ENCODE results near the gene ASTN2.

ASTN2 gene

GRCh38 chr9:116644091-116644688 lies 770.7 kb downstream of the ASTN2 start:
- DNase-seq, result no peak

DNA sequence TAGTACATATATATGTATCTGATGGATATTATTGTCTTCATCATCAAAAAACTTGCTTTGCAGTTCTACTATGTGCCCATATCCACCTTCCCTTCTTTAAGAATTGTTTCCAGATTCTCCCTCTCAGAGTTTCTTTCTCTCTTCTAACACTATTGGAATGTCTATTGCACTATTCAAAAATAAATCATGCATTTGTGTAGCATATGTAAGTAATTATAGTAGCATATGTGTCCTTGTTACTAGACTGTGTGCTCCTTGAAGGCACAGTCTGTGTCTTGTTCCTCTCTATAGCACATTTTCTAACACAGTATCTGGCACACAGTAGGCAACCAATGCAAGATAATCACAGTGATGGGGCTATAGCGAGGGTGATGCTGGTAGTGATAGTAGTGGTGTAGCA lies 771.2 kb downstream of the ASTN2 start:
- DNase-seq, result no peak

DNA sequence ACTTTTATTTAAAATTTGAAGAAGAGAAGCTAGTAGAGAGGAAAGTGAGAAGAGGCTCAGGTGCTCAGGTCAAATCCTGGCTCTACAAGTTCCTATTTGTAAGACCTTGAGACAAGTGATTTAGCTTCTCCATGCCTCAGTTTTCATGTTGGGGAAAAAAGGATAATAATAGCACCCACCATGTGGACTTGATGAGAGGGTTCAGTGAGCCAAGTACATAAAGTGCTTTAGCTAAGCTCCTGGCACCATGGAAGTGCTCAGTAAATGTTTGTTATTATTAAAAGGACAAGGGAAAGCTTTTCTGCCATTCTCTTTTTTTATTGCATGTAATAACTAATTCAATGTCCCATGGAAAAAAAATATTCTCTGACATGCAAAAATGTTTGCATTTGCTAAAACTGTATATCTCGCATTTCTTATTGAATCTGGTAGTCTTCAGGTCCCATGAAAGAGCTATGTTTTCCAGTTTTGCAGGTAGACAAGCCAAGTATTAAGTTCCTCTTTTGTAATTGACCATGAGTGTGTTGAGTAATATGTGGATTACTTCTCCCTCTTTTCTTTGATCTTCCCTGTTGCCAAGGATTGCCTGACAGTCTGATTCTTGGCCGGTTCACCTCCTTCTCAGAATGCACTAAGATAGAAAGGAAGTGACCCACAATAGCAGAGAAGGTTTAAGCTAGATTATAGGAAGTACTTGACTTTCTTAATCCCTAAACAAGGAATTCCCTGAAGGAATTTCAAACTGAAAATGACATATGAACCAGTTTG lies 773.4 kb downstream of the ASTN2 start:
- DNase-seq, result no peak

- DNase-seq, result no peak
Measured at GRCh38 chr9:116639251-116639741, 775.6 kb downstream of the ASTN2 start.

DNA sequence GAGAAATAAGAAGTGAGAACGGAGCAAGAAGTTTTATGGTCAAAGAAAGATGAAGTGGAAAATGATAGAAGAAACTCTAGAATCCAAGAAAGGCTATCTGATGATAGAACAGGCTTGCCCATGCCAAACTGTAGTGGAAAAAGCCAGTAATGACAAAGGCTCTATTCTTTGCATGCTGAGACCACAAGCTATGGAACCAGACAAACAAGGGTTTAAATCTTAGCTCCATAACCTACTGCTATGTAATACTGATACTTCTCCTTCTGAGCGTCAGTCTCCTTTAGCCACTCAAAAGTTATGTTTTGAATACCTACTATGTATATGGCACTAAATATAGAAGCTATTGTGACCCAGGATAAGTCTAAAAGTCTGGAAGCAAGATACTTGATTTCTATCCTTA lies 778.9 kb downstream of the ASTN2 start:
- DNase-seq, result no peak

GRCh38 chr9:116632990-116633838 lies 781.6 kb downstream of the ASTN2 start:
- no peak for DNase-seq

DNA sequence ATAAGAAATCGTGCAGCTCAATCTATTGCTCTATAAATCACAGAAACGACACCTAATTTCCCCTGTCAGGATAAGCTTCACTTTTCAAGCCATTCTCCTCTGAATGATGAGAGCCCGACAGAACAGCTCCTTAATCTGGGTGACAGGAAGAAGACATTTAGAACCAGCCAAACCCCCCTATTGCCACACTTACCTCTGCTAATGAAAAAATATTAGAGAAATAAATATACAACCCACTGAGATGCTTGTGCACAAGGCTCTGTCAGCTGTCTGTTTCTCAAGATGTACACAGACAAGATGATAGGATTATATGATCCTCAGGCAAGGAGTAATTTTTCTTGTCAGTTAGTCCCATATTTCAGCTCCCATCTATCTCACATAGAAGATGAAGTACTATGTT lies 785.2 kb downstream of the ASTN2 start:
- no peak for DNase-seq

DNA sequence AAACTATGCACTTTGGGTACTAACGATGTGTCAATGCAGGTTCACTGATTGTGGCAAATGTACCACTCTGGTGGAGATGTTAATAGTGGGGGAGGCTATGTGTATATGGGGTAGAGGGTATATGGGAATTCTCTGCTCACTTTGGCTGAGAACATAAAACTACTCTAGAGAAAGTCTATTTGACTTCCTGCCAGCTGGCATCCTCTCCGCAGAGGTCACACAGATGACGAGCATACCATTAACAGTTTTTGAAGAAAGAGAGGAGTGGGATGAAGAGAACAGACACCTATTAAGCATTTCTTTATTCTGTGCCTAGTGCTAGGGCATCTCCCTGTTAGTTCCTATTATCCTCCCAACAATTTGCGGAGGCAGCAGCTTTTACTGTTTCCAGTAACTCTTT lies 786.1 kb downstream of the ASTN2 start:
- no peak for DNase-seq

- DNase-seq, result no peak
Measured at GRCh38 chr9:116627433-116627832, 787.4 kb downstream of the ASTN2 start.

DNA sequence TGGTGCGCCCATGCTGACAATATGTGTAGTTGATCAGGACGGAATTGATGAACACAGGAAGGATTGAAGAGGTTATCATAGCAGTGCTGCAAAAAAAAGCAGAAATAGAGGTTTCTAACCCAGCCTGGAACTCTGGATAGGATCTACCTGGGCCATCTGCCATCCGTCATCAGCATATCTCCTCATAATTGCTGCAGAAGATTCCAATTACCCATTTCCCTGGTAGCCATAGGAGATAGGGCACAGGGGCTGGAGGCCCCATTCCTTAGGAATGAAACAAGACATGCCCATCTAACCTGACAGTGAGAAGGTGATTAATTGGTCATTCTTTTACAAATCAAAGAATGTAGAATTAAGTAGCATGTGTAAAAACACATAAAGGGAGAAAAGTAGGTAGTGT lies 788.1 kb downstream of the ASTN2 start:
- DNase-seq, result no peak

DNA sequence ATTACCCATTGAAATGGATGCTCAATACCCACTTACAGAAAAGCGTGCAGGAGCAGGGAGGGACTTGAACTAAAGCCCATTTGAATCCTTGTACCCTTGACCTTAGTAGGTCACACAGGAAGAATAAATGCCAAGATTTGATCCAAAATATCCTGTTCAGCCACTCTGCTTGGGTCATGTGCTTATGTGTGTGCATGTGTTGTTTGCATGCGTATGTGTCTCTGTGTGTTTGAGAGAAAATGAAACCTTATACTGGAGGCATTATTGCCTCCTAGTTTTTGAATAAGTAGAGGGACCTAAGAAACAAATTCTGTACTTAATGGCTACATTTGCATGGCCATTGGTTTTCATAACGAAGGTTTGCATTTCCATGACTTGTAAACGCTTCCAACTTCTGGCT lies 791.1 kb downstream of the ASTN2 start:
- no peak for DNase-seq

DNA sequence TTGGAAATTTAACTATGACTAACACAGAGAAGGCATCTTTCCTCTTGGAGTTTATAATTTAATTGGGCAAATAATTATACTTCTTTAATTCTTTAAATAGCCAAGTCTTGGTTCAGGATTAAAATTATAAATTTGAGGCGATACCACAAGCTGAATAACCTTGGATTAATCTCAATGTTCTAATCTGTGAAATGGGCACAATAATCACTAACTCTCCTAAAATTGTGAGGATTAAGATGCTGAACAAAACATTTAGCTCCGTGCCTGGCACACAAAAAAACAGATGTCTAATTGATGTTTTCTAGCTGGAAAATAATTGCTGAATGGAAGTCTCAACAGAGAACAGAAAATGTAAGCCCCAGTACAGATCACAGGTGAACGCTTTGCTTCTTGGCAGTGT lies 797.5 kb downstream of the ASTN2 start:
- DNase-seq, result no peak

- DNase-seq, result no peak
Measured at GRCh38 chr9:116616304-116616914, 798.4 kb downstream of the ASTN2 start.

- DNase-seq, result no peak
Measured at GRCh38 chr9:116608064-116608463, 806.8 kb downstream of the ASTN2 start.

DNA sequence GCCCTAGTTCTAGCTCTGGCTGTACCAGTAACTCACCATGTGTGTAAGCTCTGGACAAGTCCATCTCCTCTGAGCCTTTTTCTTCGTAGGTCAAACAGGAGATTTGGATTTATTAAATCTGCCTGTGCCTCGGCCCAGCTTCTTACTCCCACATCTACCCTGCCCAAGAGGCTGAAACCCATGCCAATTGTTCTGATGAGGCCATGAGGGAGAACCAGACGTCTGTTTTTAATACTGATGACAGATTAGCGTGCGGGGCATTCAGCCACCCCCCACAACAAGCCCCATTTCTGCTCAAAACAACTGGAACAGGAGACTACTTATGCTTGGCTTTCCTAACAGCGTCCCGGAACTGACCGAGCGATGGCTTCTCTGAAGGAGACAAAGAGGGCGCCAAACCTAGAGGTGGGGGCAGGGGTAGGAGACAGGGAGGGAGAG lies 808.9 kb downstream of the ASTN2 start:
- no peak for DNase-seq

DNA sequence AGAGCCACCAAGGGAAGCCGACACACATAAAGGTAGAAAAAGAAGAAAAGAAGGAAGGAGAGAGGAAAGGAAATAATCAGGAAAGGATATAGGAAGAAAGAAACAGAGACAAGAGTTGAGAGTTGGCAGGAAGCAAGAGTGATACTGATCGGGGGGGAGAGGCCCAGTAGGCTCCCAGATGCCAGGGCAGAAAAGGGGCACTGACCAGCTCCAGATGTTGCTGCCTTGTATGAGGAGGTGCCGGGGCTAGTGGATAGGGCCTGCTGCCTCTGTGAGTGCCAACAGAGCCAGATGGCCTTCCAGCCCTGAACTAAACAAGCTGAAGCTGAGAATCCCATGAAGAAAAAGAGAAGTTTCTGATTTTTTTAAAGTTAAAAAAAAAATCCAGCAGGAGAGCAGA lies 809.8 kb downstream of the ASTN2 start:
- no peak for DNase-seq

GRCh38 chr9:116604251-116604650 lies 810.6 kb downstream of the ASTN2 start:
- no peak for DNase-seq

DNA sequence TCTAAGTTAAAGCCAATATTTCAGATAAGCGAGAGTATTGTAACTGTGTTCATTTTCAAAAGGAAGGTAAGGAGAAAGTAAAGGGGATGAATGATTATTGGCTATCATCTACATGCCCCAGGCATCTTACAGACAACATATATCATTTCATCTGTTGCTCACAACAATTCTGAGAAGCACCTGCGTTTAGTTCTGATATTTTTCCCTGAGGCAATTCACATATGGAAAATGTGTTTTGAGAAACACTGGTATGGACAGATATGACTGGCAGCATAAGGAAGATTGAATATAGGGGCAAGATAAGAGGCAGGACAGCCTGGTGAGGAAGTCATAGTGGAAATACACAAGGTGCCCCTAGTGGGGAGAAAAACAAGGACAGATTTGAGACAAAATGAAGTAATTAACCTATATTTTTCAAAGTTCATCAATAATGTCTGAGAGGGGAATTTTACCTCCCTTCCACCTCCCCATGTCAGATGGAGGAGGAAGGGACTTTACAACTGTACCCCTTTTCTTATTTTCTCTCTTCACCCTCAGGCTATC lies 815.4 kb downstream of the ASTN2 start:
- no peak for DNase-seq

- no peak for DNase-seq
Measured at GRCh38 chr9:116596646-116597045, 818.2 kb downstream of the ASTN2 start.

DNA sequence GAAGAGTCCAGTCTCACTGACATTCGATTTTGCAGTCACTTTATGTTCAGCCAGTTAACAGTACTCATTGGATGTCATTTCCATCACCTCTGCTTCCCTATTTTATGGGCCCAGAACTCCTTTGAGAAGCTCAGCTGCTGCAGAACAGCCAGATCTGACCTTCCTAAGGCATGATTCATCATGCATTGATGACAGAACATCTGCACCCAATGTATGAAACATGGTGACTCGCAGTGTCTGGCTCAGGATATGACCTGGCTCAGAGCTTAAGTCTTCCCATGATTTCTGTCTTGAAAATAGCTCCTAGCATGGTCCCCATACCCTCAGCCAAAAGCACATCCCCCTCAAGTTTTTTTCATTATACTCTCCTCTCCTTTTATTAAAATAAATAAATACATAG lies 820.3 kb downstream of the ASTN2 start:
- no peak for DNase-seq

- no peak for DNase-seq
Measured at GRCh38 chr9:116592970-116593369, 821.9 kb downstream of the ASTN2 start.

DNA sequence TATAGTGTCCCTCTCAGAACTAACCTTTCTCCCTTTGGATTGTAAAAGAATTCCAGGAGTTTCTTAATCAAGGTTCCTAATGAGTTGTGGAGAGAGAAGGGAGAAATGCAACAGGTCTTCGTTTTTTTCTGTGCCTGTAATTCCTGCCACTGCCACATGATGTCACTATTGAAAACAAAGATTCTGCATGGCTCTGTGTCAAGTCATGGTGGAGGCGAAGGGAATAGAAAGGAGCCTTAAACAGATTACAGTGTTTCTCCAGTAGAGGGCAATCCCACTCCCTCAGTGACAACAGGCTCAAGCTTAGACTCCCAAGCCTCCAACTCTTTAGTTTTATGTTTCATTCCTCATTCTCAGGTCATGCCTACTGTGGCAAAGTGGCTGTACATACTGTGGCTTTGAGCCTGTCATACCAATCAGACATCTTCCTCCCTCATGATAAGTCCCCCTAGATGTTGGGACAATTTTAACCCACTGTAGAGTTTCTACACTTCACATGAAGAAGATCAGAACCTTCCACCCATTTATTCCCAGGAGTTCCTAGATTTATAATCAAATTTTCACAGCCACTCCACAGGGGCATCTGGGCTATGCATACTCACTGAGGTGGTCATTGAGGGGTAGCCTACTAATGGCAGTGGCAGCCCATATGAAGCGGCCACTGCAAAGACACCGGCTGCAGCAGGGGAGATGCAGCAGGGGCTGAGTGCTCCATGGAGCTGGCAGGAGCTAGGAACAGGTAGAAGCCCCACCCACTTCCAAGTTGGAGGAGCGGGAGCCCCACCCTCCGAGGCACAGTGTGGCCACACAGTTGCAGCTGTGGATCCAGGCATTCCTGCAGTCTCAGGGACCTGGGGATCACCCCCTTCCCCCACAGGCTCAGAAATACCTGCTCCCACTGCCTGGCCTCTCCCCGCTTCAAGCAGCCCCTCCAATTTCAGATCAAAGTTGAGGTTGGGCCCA lies 825.2 kb downstream of the ASTN2 start:
- no peak for DNase-seq

All from NCI-H2029 (cell line).